Esophagus muscularis mucosa (tissue), 3 donors: Measurements from ENCODE around the gene SBK1.

Source experiments
- EP300 ChIP-seq: sonication (generic); formaldehyde crosslinking; IDR thresholded peaks from one replicate; pipeline ENCODE4 v1.6.1; 2017; ENCODE audit warnings: antibody characterized with exemption
- TF ChIP-seq, protein P1 (sequence below), 3 experiments: fragments of 200-600 bp in 2 of 3; fragments of 450-650 bp in 1 of 3; sonication (generic) in 2 of 3; IDR thresholded peaks; one replicate each; pipeline ENCODE4 v1.5.1; 2017 to 2019; ENCODE audit warnings: antibody characterized with exemption in 3 of 3, mild to moderate bottlenecking in 2 of 3, moderate library complexity in 1 of 3

DNA sequence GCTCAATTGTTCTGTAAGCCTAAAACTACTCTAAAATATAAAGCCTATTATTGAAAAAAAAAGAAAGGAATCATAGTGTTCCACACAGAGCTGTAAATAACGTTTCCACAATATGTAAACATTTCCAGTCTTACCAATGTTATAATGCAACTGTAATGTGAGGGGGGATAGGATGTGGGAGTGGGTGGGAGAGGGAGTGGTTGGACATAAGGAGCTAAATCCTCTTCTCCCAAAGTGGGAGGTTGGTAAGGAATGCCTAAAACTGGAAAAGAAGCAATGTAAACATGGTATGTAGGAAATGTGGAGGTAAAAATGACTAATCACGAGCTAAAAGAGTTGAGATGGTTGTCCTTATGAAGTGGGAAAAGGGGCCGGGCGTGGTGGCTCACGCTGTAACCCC lies 17.6 kb upstream of the SBK1 start:
- TF ChIP-seq, protein P1, sequence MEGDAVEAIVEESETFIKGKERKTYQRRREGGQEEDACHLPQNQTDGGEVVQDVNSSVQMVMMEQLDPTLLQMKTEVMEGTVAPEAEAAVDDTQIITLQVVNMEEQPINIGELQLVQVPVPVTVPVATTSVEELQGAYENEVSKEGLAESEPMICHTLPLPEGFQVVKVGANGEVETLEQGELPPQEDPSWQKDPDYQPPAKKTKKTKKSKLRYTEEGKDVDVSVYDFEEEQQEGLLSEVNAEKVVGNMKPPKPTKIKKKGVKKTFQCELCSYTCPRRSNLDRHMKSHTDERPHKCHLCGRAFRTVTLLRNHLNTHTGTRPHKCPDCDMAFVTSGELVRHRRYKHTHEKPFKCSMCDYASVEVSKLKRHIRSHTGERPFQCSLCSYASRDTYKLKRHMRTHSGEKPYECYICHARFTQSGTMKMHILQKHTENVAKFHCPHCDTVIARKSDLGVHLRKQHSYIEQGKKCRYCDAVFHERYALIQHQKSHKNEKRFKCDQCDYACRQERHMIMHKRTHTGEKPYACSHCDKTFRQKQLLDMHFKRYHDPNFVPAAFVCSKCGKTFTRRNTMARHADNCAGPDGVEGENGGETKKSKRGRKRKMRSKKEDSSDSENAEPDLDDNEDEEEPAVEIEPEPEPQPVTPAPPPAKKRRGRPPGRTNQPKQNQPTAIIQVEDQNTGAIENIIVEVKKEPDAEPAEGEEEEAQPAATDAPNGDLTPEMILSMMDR (IDR thresholded peaks at IDR 0.05): no peak
- no peak for TF ChIP-seq EP300
